ENCODE results near the gene SMIM15. TPM values are rescaled to one million over a fixed set of nuclear protein-coding genes. Genes with fewer than 3 reads are reported as not detected.

The SMIM15 gene
- total and polyA plus RNA-seq, 2 donors (not counting 1 experiment from before 2014, with no cell fraction given): 5.7 to 29.8 TPM

DNA sequence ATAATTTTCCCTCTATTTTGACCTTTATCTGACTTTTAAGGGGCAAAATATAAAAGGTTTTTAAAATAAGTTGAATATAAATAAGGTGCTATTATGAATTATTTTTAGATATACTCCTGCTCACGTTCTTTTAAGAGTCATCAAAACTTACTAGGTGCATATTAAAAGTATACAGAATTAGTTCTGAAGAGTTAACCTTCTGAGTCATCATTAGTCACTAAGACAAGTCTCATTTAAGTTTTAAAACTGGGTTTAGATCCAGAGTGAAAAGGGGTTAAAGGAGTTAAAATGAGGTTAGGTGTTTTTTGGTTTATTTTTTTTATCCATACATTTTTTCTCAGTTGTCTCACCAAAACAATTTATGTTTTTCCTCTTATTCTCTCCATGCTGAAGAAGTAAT lies 41.7 kb downstream of the SMIM15 start:
- TF ChIP-seq, protein P1, sequence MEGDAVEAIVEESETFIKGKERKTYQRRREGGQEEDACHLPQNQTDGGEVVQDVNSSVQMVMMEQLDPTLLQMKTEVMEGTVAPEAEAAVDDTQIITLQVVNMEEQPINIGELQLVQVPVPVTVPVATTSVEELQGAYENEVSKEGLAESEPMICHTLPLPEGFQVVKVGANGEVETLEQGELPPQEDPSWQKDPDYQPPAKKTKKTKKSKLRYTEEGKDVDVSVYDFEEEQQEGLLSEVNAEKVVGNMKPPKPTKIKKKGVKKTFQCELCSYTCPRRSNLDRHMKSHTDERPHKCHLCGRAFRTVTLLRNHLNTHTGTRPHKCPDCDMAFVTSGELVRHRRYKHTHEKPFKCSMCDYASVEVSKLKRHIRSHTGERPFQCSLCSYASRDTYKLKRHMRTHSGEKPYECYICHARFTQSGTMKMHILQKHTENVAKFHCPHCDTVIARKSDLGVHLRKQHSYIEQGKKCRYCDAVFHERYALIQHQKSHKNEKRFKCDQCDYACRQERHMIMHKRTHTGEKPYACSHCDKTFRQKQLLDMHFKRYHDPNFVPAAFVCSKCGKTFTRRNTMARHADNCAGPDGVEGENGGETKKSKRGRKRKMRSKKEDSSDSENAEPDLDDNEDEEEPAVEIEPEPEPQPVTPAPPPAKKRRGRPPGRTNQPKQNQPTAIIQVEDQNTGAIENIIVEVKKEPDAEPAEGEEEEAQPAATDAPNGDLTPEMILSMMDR (IDR thresholded peaks at IDR 0.05): no peak
- no peak for TF ChIP-seq EZH2 (IDR thresholded peaks at IDR 0.05; ENCODE audit: borderline replicate concordance, insufficient read depth, low read depth, low read length, poor library complexity, severe bottlenecking)
- intact Hi-C loops (cut with micrococcal nuclease): no loop called here
- ChIA-PET POLR2A (no interaction called here), CTCF (no interaction called here)
- no peak overlapping the region for H2AFZ ChIP-seq (ENCODE audit: insufficient read depth, low read depth, low read length, poor library complexity, severe bottlenecking)
- no peak overlapping the region for H3K27ac ChIP-seq (ENCODE audit: low read length in 2 of 2)
- no peaks in the 10 kb centered on the region for H3K36me3 ChIP-seq (replicated peaks in 1 of 2; ENCODE audit: control extremely low read depth in 1 of 2, control insufficient read depth in 1 of 2, extremely low read depth in 1 of 2, insufficient read depth in 2 of 2, low read length in 1 of 2)
- no peak overlapping the region for H3K4me2 ChIP-seq (replicated peaks; ENCODE audit: low read depth, low read length, poor library complexity, severe bottlenecking)
- no peaks in the 10 kb centered on the region for H3K27me3 ChIP-seq (replicated peaks in 1 of 4; ENCODE audit: control extremely low read depth in 1 of 4, control insufficient read depth in 3 of 4, insufficient read depth in 4 of 4, low read length in 3 of 4)
- no peaks in the 10 kb centered on the region for H3K79me2 ChIP-seq (ENCODE audit: control insufficient read depth, insufficient read depth, low read length)
- DNase-seq (no peak), ATAC-seq (ENCODE audit: low read depth) (no peak)
- peaks cover 0 to 3% (median 0%) of the 10 kb centered on the region in 3 donors for H3K9me3 ChIP-seq (ENCODE audit: control extremely low read depth in 1 of 3, control insufficient read depth in 2 of 3, insufficient read depth in 1 of 3, low read length in 2 of 3)
- Mint-ChIP-seq H3K4me3 (no peak overlapping the region), H3K9me3 (ENCODE audit: insufficient read depth) (no peaks in the 10 kb centered on the region), H3K27ac (no peak overlapping the region), H3K27me3 (no peaks in the 10 kb centered on the region), H3K4me1 (no peaks in the 10 kb centered on the region)
- H3K4me3 ChIP-seq (ENCODE audit: control extremely low read depth in 1 of 5, extremely low read depth in 1 of 5, insufficient read depth in 1 of 5, low read depth in 2 of 5, low read length in 4 of 5): no peak overlapping the region
- no peaks in the 10 kb centered on the region for H3K4me1 ChIP-seq (ENCODE audit: control insufficient read depth in 2 of 2, insufficient read depth in 2 of 2, low read length in 2 of 2)
- no peaks in the 10 kb centered on the region for H4K20me1 ChIP-seq (ENCODE audit: control insufficient read depth, insufficient read depth, low read length, poor library complexity, severe bottlenecking)
- no CpG with 5 or more reads among the region's 1 CpG for WGBS (ENCODE audit: insufficient coverage)
- H3K9ac ChIP-seq (ENCODE audit: low read length): no peak overlapping the region

DNA sequence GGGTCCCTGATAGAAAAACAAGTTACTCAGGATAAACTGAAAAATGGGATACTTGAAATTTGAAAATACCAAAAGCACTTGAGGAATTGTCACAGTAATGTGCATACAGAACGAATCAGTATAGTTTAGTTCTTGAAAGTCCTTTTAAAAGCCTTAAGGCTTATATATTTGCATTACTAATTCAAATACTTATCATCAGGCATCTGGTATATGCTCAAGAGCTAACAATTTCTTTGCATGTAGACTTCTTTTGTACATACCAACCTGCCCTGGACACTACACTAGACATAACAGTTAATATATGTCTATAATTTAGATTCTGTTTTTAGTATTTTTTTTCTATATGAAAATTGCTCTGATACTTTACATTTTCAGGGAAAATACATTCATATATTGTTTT lies 43.2 kb downstream of the SMIM15 start:
- Histone ChIP-seq H3K27ac (ENCODE audit: low read length in 2 of 2) (no peak overlapping the region), H3K4me2 (replicated peaks; ENCODE audit: low read depth, low read length, poor library complexity, severe bottlenecking) (no peak overlapping the region), H2AFZ (ENCODE audit: insufficient read depth, low read depth, low read length, poor library complexity, severe bottlenecking) (no peak overlapping the region), H3K27me3 (replicated peaks in 1 of 4; ENCODE audit: control extremely low read depth in 1 of 4, control insufficient read depth in 3 of 4, insufficient read depth in 4 of 4, low read length in 3 of 4) (no peaks in the 10 kb centered on the region), H3K4me1 (ENCODE audit: control insufficient read depth in 2 of 2, insufficient read depth in 2 of 2, low read length in 2 of 2) (no peaks in the 10 kb centered on the region), H3K36me3 (replicated peaks in 1 of 2; ENCODE audit: control extremely low read depth in 1 of 2, control insufficient read depth in 1 of 2, extremely low read depth in 1 of 2, insufficient read depth in 2 of 2, low read length in 1 of 2) (no peaks in the 10 kb centered on the region), H3K9me3 (ENCODE audit: control extremely low read depth in 1 of 3, control insufficient read depth in 2 of 3, insufficient read depth in 1 of 3, low read length in 2 of 3) (peaks cover 0 to 3% (median 0%) of the 10 kb centered on the region in 3 donors), H3K4me3 (ENCODE audit: control extremely low read depth in 1 of 5, extremely low read depth in 1 of 5, insufficient read depth in 1 of 5, low read depth in 2 of 5, low read length in 4 of 5) (no peak overlapping the region), H3K79me2 (ENCODE audit: control insufficient read depth, insufficient read depth, low read length) (peaks cover 3% of the 10 kb centered on the region), H4K20me1 (ENCODE audit: control insufficient read depth, insufficient read depth, low read length, poor library complexity, severe bottlenecking) (no peaks in the 10 kb centered on the region), H3K9ac (ENCODE audit: low read length) (no peak overlapping the region)
- WGBS (ENCODE audit: insufficient coverage): no CpG with 5 or more reads among the region's 1 CpG
- no peaks in the 10 kb centered on the region for H3K4me1 Mint-ChIP-seq
- no peak overlapping the region for H3K27ac Mint-ChIP-seq
- POLR2A ChIA-PET: no interaction called here
- DNase-seq: no peak
- no peaks in the 10 kb centered on the region for H3K27me3 Mint-ChIP-seq
- CTCF ChIA-PET: no interaction called here
- H3K4me3 Mint-ChIP-seq: no peak overlapping the region
- no peaks in the 10 kb centered on the region for H3K9me3 Mint-ChIP-seq (ENCODE audit: insufficient read depth)
- intact Hi-C loops (cut with micrococcal nuclease): no loop called here
- TF ChIP-seq, protein P1 (IDR thresholded peaks at IDR 0.05): no peak
- TF ChIP-seq EZH2 (IDR thresholded peaks at IDR 0.05; ENCODE audit: borderline replicate concordance, insufficient read depth, low read depth, low read length, poor library complexity, severe bottlenecking): no peak
- ATAC-seq (ENCODE audit: low read depth): no peak

All from B cell (primary cell).